GM18517 (cell line): ENCODE measurements around the gene SLC66A2.
"Not testable (repeated sequence)": the region's sequence is repeated elsewhere in the genome, so short reads cannot be mapped to it uniquely, and the experiment has no call there.

Source experiments
- ATAC-seq: cut with Tn5 transposase; IDR thresholded peaks from one replicate; pipeline ENCODE4 v1.9.1; 2021; ENCODE audit warnings: mild to moderate bottlenecking, moderate library complexity; ENCODE audit not compliant: unreplicated experiment

SLC66A2 gene

DNA sequence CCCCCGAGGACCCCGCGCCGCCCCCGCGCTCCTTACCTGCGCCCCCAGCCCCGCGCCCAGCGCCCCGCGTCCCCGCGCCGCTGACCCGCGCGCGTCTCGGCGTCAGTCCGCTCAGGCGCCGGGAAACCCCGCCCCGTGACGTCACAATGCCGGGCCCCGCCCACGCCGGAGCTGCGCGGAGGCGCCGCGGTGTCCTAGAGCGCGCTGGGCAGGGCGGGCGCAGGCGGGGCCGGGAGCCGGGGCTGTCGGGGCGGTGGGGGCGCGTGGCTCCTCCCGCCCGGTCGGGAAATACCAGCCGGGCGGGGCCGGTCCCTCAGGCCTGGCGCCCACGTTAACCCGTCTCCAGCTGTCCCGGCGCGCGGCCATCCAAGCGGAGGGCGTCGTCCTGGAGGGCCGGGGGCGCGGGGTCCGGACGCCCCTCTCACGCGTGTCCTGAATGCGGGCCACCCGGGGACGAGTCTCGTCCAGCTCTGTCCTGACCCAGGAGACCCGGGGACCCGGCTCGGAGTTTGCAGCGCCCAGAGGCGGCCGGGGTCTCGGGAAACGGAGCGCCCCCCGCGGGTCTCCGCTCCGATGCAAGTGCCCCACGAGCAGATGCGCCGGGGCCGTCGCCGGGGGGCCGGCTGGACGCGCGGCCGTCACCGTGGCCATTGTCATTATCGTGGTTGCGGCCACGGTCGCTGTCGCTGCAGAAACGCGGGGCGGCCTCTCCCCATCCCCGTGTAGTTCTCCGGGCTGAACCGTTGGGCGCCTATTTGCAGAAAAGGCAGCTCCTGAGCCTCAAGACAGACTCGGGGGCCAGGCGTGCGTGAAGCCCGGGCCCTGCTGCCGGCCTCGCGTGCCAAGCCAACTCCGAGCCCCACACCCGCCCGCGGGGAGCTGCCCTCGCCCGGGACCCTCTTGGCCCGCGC lies at the start of gene SLC66A2:
SLC66A2 (minus strand) TSS at position 109 of the 911 bp plus-strand sequence. CDS start 727 bp downstream, outside the sequence.
- peak; percentile 43 for ATAC-seq

- no peak for ATAC-seq
These were observed 49.4 kb upstream of the SLC66A2 start for GRCh38 chr18:80000877-80001276.

- not testable (repeated sequence) for ATAC-seq
These were observed 48.2 kb upstream of the SLC66A2 start for GRCh38 chr18:79999701-80000100.

- ATAC-seq = no peak
These were observed 40.0 kb upstream of the SLC66A2 start for GRCh38 chr18:79991494-79991893.

- ATAC-seq = no peak
These were observed 37.7 kb upstream of the SLC66A2 start for GRCh38 chr18:79989195-79989497.

DNA sequence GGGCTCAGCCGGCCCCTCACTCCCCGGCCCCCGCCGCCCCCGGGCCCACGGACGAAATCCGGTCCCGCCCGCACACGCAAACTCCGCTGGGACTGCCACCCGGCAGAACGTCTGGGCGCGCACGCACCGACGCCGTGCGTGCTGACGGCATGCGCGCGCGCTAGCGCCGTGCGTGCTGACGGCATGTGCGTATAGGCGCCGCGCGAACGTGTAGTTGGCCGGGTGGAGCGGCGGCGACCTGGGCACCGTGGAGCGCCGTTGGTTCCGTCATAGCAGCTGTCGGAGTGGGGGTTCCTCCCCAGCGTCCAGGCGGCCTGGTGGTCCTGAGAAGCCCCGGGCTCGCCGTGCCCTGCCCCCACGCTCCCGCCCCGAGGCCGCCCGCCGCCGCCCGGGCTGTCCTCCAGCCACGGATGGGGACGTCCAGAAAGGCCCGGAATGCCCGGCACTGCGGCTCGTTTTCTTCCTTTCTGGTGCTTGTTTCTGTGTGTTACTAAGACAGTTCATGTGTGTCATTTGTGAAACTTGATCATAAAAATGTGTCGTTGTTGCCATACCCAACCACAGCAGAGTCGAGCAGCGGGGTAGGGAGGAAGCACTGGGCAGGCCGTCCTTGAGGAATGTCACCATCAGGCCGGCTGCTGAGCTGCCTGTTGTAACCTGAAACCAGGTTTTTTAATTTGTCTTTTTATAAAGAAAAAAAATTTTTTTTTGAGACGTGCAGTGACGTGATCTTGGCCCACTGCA lies 37.2 kb upstream of the SLC66A2 start, which contains the start of gene TXNL4A:
TXNL4A (minus strand) TSS at position 113 of the 744 bp plus-strand sequence. CDS start 171 bp downstream, outside the sequence.
- peak; percentile 86 for ATAC-seq

DNA sequence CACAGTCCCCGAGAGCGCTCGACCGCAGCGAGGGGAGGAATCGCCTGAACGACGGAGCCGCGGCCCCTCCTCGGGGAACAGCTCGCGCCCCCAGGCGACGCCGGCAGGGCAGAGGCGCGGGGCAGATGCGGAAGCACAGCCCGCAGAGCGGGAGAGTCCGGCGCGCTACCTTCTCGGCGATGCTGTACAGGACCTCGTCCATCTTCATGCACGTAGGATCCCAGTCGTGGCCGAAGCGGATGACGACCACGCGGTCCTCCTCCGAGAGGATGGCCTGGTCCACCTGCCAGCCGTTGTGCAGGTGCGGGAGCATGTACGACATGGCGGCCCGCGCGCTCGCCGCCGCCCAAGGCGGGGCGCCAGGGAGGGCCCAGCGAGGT lies 36.6 kb upstream of the SLC66A2 start:
- ATAC-seq = peak; percentile 66

DNA sequence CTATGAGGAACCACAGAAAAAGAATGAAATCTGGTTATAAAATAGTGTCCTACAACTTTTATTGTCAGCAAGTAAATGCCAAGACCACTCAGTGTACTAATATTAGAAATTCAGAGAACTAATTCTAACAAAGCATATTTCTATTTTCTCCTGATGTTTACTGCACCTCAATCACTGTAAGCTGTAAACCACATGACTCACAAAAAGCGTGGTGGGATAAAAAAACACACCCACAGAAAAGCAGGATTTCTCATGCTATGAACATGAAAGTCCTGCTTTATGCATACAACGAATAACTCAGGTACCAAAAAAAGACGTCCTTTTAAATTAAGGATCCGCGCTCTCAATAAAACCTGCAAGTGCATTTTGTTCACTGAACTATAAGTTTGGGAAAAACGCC lies 36.1 kb upstream of the SLC66A2 start:
- no peak for ATAC-seq

DNA sequence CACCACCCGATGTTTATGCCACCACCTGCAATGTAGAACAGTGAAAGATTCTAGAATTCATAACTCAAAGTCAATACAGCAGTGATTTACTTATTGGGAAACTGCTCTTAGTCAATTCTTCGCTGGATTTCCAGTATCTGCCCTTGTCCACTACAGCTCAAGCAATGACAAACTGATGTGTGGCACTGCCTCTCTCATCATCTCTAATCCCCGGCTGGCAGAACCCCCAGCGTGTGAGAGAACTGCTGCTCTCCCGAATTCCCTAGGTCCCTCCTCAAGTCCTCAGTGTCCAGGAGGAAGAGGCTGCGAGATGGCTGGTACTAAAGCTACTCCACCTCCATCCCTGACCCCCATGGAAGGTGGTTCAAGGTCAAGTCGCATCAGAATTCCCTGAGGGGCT lies 35.3 kb upstream of the SLC66A2 start:
- ATAC-seq = no peak

GRCh38 chr18:79985172-79985571 lies 33.7 kb upstream of the SLC66A2 start:
- no peak for ATAC-seq

GRCh38 chr18:79983793-79984192 lies 32.3 kb upstream of the SLC66A2 start:
- no peak for ATAC-seq

GRCh38 chr18:79983253-79983652 lies 31.8 kb upstream of the SLC66A2 start:
- ATAC-seq = no peak

DNA sequence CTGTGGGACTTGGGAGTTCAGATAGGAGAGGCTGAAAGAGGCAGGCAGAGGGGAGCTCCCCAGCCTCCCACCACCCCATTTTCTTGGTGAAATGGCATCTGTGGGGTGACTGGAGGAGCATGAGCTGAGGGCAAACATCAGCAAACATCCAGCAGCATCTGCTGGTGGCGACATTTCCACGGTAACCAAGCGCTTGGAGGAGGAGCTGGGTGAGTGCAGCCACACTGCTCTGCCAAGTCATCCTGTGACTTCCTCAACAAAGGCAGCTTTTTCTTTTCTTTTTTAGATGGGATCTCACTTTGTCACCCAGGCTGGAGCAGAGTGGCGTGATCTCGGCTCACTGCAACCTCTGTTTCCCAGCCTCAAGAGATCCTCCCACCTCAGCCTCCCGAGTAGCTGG lies 31.3 kb upstream of the SLC66A2 start:
- no peak for ATAC-seq

- ATAC-seq = no peak
These were observed 29.1 kb upstream of the SLC66A2 start for GRCh38 chr18:79980585-79980984.

- ATAC-seq = no peak
These were observed 28.4 kb upstream of the SLC66A2 start for GRCh38 chr18:79979843-79980242.

GRCh38 chr18:79975985-79976680 lies 24.7 kb upstream of the SLC66A2 start:
- no peak for ATAC-seq

GRCh38 chr18:79975043-79975442 lies 23.6 kb upstream of the SLC66A2 start:
- ATAC-seq = no peak

DNA sequence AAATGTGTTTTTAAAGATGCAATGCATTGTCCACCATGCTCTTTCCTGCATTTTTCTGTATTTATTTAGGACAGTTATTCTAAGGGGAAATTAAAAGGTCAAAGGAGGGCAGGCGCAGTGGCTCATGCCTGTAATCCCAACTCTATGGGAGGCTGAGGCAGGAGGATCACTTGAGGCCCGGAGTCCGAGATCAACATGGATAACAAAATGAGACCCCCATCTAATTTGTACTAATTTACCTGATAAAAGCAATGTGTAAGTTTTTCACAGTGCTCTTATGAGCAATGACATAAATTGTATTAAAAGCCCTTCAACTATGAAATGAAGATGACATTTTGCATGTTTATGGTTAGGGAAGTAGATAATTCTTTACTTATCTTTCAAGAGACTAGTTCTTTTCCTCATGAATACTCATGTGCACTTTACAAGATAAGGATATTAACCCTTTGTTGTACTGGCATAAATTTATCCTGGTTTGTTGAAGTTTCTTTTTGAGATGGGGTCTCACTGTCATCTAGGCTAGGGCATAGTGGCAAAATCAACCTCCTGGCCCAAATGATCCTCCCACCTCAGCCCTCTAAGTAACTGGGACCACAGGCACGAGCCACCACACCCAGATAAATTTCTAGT lies 22.7 kb upstream of the SLC66A2 start:
- no peak for ATAC-seq

GRCh38 chr18:79973517-79973916 lies 22.1 kb upstream of the SLC66A2 start:
- no peak for ATAC-seq

DNA sequence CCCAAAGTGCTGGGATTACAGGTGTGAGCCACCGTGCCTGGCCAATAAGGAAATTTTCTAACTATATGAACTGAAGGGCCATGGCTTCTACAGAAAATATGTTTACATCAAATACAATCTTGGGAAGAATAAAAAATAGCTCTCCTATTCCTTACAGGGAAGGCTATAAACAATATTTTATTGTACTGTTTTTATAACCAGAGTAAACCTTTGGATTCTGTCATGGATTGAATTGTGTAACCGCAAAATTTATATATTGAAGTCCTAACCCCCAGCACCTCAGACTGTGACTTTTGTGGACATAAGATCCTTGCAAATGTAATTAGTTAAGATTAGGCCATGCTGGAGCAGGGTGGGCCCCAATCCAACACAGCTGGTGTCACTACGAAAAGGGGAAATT lies 21.3 kb upstream of the SLC66A2 start:
- no peak for ATAC-seq

DNA sequence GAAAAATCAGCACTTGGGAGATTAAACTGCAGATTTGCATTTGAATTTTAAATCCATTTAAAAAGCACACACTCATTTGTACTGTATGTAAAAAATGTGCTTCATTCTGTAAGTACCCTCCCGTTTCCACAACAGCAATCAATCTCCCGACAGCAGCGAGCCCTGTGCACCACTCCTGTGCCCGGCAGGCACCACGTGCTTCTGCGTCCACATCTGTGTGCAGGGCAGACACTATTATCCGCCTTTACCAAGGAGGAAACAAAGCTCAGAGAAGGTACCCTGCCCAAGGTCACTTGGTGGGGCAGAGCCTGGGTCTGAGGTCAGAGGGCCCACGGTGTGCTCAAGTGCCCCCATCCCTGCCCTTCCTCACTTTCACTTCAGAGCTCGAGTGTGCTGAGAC lies 20.5 kb upstream of the SLC66A2 start:
- ATAC-seq = no peak
